HPDE6-E6E7 (cell line): Measurements from ENCODE around the gene SELENOW.

Source experiments
- DNase-seq: peaks from one replicate; pipeline ENCODE4 v3.0.0; 2011; ENCODE audit warnings: missing footprints; ENCODE audit errors: extremely low spot score

SELENOW gene

DNA sequence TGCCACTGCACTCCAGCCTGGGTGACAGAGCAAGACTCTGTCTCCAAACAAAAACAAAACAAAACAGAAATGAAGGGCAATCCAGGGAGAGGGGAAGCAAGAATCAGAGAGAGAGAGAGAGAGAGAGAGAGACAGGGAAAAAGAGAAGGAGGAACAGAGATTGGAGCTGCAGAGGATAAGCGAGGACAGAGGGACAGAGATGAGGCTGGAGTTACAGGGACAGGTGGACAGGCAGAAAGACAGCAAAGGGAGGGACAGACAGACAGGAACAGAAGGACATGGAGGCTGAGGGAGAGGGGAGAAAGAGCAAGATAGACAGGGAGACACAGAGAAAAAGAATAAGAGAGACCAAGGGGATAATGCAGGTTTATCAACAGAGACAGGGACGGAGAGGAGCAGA lies 41.9 kb downstream of the SELENOW start:
- no peak for DNase-seq

- DNase-seq, result no peak
Observed at GRCh38 chr19:47821460-47822020, 43.0 kb downstream of the SELENOW start, which contains the start of gene CRX. CRX (plus strand) TSS chr19:47821937; CDS start chr19:47834444, 12,507 bp downstream.

DNA sequence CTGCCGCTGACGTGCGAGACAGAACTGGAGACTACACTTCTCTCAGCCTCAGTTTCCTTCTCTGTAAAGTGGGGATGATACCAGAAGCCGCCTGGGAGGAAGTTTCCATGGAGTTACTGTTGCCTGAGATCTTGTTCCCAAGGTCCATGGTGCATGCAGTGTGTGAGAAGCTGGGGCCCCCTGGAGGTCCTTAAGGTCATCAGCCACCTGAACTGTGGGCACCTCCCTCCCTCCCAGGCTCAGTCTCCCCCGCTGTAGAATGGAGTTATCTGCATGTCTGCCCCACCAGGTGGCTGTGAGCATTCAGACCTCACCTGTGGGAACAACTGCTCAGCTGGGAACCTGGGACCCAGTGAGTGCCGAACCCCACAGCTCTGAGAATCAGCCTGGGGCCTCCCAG lies 45.9 kb downstream of the SELENOW start:
- DNase-seq, result no peak

- DNase-seq, result no peak
Observed at GRCh38 chr19:47826800-47827199, 48.3 kb downstream of the SELENOW start.

DNA sequence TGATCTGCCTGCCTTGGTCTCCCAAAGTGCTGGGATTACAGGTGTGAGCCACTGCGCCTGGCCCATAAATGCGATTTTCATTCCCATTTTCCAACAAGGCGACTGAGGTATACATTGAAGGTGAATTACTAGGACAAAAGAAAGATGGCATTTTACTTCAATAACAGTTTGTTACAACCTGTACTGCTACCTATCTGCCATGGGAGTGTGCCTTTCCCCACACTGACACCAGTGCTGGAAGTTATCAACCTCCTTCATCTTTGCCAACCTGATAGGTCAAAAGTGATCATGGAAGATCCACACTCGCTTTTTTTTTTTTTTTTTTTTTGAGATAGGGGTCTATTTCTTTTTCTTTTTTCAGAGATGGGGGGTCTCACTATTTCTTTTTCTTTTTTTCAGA lies 54.2 kb downstream of the SELENOW start:
- DNase-seq, result no peak
